ENCODE results near the gene KIF25. TPM values are rescaled to one million over a fixed set of nuclear protein-coding genes. Genes with fewer than 3 reads are reported as not detected.

KIF25 gene
- total RNA-seq, 2 experiments from 2014 or later, result not detected

DNA sequence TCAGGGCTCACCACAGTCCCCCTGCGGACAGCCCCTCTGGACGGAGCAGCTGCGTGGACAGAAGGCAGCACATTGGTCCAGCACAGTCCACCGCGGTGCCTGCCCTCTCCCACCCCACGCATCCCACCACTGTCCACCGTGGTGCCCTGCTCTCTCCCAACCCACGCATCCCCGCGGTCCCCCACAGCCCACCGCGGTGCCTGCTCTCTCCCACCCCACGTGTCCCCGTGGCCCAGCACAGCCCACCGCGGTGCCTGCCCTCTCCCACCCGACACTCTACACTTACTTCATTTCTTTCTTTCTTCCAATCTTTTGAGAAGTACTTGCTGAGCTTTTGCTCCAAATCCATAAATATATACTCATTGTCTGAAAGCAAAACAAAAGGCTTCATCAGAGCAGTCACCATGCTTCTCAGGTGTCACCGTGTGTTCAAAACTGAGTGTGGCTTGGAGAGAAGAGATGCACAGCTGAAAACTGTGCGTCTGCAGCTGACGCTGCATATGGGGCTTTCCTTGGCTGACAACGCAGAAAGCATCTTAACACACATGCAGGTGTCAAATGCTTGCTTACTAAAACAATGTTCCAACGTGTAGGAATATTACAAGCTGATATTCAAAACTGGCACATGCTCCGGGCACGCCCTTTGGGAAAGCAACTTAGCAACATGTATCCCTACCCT, 69.7 kb downstream of the KIF25 start:
- ATAC-seq (no peak), DNase-seq (no peak)
- Mint-ChIP-seq H3K4me3 (no peak overlapping the region), H3K27me3 (no peaks in the 10 kb centered on the region), H3K4me1 (ENCODE audit: low read depth) (no peaks in the 10 kb centered on the region), H3K27ac (no peak overlapping the region), H3K36me3 (ENCODE audit: low read depth) (no peaks in the 10 kb centered on the region), H3K9me3 (no peaks in the 10 kb centered on the region)
- ChIA-PET POLR2A (no interaction called here), CTCF (no interaction called here)
- intact Hi-C loops (cut with micrococcal nuclease), result no loop called here
- TF ChIP-seq, protein P1, sequence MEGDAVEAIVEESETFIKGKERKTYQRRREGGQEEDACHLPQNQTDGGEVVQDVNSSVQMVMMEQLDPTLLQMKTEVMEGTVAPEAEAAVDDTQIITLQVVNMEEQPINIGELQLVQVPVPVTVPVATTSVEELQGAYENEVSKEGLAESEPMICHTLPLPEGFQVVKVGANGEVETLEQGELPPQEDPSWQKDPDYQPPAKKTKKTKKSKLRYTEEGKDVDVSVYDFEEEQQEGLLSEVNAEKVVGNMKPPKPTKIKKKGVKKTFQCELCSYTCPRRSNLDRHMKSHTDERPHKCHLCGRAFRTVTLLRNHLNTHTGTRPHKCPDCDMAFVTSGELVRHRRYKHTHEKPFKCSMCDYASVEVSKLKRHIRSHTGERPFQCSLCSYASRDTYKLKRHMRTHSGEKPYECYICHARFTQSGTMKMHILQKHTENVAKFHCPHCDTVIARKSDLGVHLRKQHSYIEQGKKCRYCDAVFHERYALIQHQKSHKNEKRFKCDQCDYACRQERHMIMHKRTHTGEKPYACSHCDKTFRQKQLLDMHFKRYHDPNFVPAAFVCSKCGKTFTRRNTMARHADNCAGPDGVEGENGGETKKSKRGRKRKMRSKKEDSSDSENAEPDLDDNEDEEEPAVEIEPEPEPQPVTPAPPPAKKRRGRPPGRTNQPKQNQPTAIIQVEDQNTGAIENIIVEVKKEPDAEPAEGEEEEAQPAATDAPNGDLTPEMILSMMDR (IDR thresholded peaks at IDR 0.05), result no peak

DNA sequence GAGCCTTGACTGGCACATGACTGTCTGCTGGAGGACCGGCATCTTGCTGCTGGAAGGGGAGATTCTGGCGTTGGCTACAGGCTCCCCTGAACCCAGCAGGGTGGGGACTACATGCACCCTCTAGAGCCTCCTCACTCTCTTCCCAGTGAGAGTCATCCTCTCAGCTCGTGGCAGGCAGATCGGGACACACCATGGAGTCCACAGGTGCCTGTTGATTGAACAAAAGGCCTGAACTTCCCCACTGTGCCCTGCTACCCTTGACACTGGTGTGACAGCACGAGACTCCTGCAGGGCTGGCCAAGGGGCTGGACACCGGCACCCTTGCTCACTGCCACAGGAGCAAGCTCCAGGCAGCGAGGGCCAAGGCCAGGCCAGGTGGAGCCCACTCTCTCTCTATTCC, 73.3 kb downstream of the KIF25 start:
- ChIA-PET CTCF (no interaction called here), POLR2A (no interaction called here)
- intact Hi-C loops (cut with micrococcal nuclease), result no loop called here
- Mint-ChIP-seq H3K27ac (no peak overlapping the region), H3K4me1 (ENCODE audit: low read depth) (no peaks in the 10 kb centered on the region), H3K27me3 (no peaks in the 10 kb centered on the region), H3K4me3 (no peak overlapping the region), H3K9me3 (no peaks in the 10 kb centered on the region), H3K36me3 (ENCODE audit: low read depth) (no peaks in the 10 kb centered on the region)
- TF ChIP-seq, protein P1 (IDR thresholded peaks at IDR 0.05), result no peak
- DNase-seq, result no peak
- no peak for ATAC-seq

DNA sequence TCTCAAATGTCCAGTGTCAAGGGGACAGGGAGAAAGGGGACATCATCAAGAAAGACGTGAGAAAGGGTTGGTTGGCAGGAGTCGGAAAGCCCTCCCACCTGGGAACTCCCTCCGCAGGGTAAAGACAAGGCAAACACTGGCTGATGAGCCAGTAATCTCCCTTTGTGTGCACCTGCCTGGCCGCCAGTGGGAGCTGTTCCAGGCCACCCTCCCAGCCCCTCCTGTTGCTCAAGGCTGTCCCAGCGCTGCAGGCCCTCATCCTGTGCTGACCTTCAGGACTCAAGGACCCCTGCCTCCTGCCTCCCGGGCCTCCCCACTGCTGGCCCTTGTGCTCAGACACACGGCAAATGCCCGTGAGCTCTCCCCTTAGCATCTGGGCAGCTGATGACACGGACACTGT, 74.1 kb downstream of the KIF25 start:
- TF ChIP-seq, protein P1 (IDR thresholded peaks at IDR 0.05), result no peak
- ATAC-seq, result no peak
- intact Hi-C loops (cut with micrococcal nuclease), result no loop called here
- no peaks in the 10 kb centered on the region for H3K36me3 Mint-ChIP-seq (ENCODE audit: low read depth)
- H3K9me3 Mint-ChIP-seq, result no peaks in the 10 kb centered on the region
- H3K27me3 Mint-ChIP-seq, result no peaks in the 10 kb centered on the region
- POLR2A ChIA-PET, result no interaction called here
- DNase-seq, result no peak
- no peak overlapping the region for H3K27ac Mint-ChIP-seq
- no peak overlapping the region for H3K4me3 Mint-ChIP-seq
- CTCF ChIA-PET, result no interaction called here
- no peaks in the 10 kb centered on the region for H3K4me1 Mint-ChIP-seq (ENCODE audit: low read depth)

DNA sequence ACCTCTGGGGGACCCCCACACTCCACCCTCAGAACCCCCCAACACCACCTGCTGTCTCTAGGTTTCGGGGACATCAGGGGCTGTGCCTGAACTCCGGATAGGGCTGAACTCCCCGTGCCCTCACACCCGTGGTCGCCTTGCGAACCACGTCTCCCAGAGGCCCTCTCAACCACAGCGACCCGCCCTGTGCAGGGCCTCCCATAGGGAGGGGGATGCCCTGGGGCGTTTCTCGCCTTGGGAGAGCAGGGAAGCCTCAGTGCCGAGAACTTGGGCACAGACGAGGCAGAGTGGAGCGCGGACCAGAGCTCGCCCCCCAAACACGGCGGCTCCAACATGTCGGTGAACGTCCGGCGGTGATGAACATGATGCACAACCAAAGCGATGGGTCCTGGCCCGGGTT, 74.8 kb downstream of the KIF25 start:
- no peaks in the 10 kb centered on the region for H3K9me3 Mint-ChIP-seq
- no peak overlapping the region for H3K27ac Mint-ChIP-seq
- H3K4me1 Mint-ChIP-seq (ENCODE audit: low read depth), result no peaks in the 10 kb centered on the region
- DNase-seq, result no peak
- no peaks in the 10 kb centered on the region for H3K27me3 Mint-ChIP-seq
- no peak overlapping the region for H3K4me3 Mint-ChIP-seq
- POLR2A ChIA-PET, result no interaction called here
- no peaks in the 10 kb centered on the region for H3K36me3 Mint-ChIP-seq (ENCODE audit: low read depth)
- ATAC-seq, result no peak
- TF ChIP-seq, protein P1 (IDR thresholded peaks at IDR 0.05), result no peak
- intact Hi-C loops (cut with micrococcal nuclease), result no loop called here
- CTCF ChIA-PET, result no interaction called here

DNA sequence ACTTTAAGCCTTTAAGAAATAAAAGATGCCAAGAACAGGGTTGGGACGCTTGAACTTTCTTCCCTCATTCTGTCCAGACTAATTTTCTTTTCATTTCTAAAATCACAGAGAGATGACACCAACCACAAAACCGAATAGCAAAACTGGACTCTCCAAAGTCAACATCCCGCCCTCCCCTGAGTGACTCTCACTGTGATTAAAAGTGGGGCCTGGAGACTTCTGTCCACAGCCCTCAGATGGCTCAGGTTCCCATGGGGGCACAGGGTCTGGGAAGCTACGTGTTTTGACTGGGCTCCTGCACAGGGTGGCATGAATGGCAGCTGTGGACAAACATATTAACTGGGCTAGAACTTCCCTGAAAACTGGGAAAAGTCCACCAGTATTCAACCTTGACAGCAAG, 75.3 kb downstream of the KIF25 start:
- ATAC-seq, result no peak
- CTCF ChIA-PET, result no interaction called here
- no peaks in the 10 kb centered on the region for H3K36me3 Mint-ChIP-seq (ENCODE audit: low read depth)

More for the DNA sequence above, 75.3 kb downstream of the KIF25 start:
- Mint-ChIP-seq H3K4me1 (ENCODE audit: low read depth) (no peaks in the 10 kb centered on the region), H3K27me3 (no peaks in the 10 kb centered on the region), H3K4me3 (no peak overlapping the region), H3K27ac (no peak overlapping the region), H3K9me3 (no peaks in the 10 kb centered on the region)
- DNase-seq, result no peak
- intact Hi-C loops (cut with micrococcal nuclease), result no loop called here
- TF ChIP-seq, protein P1 (IDR thresholded peaks at IDR 0.05), result no peak
- POLR2A ChIA-PET, result no interaction called here

Data from activated CD8-positive, alpha-beta T cell treated with anti-CD3 and anti-CD28 coated beads for 36 hours (primary cell).